Smooth muscle cell (in vitro differentiated cells): ENCODE data around the gene BSN. TPM values are rescaled to one million over a fixed set of nuclear protein-coding genes. Genes with fewer than 3 reads are reported as not detected.

Source experiments
- DNase-seq: peaks from one replicate; lab custom pipeline; 2025; ENCODE audit not compliant: unreplicated experiment; lab: John Stamatoyannopoulos, UW
- H2AFZ ChIP-seq: fragments of 200-600 bp; sonication (generic); 2 replicates; pipeline ENCODE4 v1.6.0; 2016; ENCODE audit warnings: antibody characterized with exemption, low read depth, mild to moderate bottlenecking
- H3F3A ChIP-seq: fragments of 200-600 bp; sonication (generic); 2 replicates; pipeline ENCODE4 v1.6.0; 2017; ENCODE audit warnings: antibody characterized with exemption, low read depth
- H3K27ac ChIP-seq: fragments of 200-600 bp; sonication (generic); 2 replicates; pipeline ENCODE4 v1.5.1; 2016; ENCODE audit warnings: low read depth, mild to moderate bottlenecking
- H3K27me3 ChIP-seq: fragments of 200-600 bp; sonication (generic); 2 replicates; pipeline ENCODE4 v1.6.1; 2016; ENCODE audit warnings: low read depth, mild to moderate bottlenecking
- H3K36me3 ChIP-seq: fragments of 200-600 bp; sonication (generic); 2 replicates; pipeline ENCODE4 v1.5.1; 2016; ENCODE audit warnings: low read depth
- H3K4me1 ChIP-seq: fragments of 200-600 bp; sonication (generic); 2 replicates; pipeline ENCODE4 v1.5.1; 2016; ENCODE audit warnings: low read depth
- H3K4me2 ChIP-seq: fragments of 200-600 bp; sonication (generic); 2 replicates; pipeline ENCODE4 v1.6.0; 2016; ENCODE audit warnings: mild to moderate bottlenecking
- H3K4me3 ChIP-seq: fragments of 200-600 bp; sonication (generic); 2 replicates; pipeline ENCODE4 v1.5.1; 2016; ENCODE audit warnings: mild to moderate bottlenecking
- H3K79me2 ChIP-seq: fragments of 200-600 bp; sonication (generic); 2 replicates; pipeline ENCODE4 v1.6.0; 2016; ENCODE audit warnings: low read depth, mild to moderate bottlenecking
- H3K9ac ChIP-seq: fragments of 200-600 bp; sonication (generic); 2 replicates; pipeline ENCODE4 v1.6.0; 2016; ENCODE audit warnings: low read depth
- H3K9me3 ChIP-seq: fragments of 200-600 bp; sonication (generic); replicated peaks from 2 replicates; pipeline ENCODE4 v1.5.1; 2016; ENCODE audit warnings: low read depth
- H4K20me1 ChIP-seq: fragments of 200-600 bp; sonication (generic); 2 replicates; pipeline ENCODE4 v1.6.0; 2016; ENCODE audit warnings: low read depth
- WGBS: methylation state at CpG from one replicate; pipeline ENCODE4 v1.1.7; 2016; ENCODE audit warnings: low lambda C conversion rate; 5-methylcytosine and 5-hydroxymethylcytosine counted together
- polyA plus RNA-seq: library from polyadenylated mRNA; unstranded; fragments of >200 nt; fragmentation: Nextera tagmentation; extraction: Ambion mirVana; gene quantifications from 2 replicates; pipeline ENCODE4 v1.2.1, GENCODE V29; 2016
- total RNA-seq: library from RNA; depleted of rRNA; stranded (reverse); fragments of >200 nt; gene quantifications from 2 replicates; pipeline ENCODE4 v1.2.3, GENCODE V29; 2014
- TF ChIP-seq, protein P1 (sequence below): fragments of 200-600 bp; sonication (generic); IDR thresholded peaks from 2 replicates; pipeline ENCODE4 v1.5.1; 2017; ENCODE audit warnings: borderline replicate concordance, mild to moderate bottlenecking, antibody characterized with exemption; ENCODE audit not compliant: insufficient read depth, poor library complexity, severe bottlenecking

BSN gene
- total and polyA plus RNA-seq, 2 experiments from 2014 or later: under 0.01 to 0.07 TPM

DNA sequence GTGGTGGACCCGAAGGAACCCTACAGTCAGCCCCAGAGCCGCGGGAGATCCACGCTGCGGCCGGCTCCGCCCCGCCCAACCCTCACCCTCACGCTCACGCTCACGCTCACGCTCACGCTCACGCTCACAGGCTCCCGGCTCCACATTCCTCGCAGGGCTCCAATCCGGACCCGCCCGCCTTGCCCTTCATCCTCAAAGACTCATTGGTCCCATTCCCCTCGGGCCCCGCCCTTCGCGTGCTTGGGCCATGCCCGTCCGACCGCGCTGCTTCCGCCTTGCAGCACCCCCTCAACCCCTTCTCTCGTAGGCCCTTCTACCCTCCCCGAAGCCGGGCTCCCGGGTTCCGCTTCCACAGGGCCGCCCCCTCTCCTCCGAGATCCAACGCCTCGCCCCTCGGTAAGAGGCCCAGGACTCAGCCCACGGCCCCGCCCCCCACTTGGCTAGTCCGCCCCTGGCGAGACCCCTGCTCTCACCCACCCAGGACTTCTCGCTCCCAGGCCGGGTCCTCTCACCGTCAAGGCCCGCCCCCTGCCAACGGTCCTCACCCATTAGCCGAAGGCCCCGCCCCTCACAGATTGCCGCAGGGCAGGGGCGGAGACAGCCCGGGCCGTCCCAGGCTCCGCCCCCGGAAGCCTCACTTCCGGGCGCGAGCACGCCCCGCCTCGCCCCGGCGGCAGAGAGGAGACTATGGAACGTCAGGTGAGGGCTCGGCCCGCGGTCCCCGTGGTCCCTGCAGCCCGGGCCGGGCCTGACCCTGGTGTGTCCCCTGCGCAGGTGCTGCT, 119.6 kb downstream of the BSN start, which contains the start of gene APEH:
Gene APEH (plus strand): TSS at position 637 of the 782 bp plus-strand sequence. CDS start 51 bp downstream, at position 688.
- DNase-seq: no peak
- peak within 1 kb of the TSS; percentile 92 for H3K4me3 ChIP-seq
- H3K36me3 ChIP-seq: no peaks in the 10 kb centered on the region

DNA sequence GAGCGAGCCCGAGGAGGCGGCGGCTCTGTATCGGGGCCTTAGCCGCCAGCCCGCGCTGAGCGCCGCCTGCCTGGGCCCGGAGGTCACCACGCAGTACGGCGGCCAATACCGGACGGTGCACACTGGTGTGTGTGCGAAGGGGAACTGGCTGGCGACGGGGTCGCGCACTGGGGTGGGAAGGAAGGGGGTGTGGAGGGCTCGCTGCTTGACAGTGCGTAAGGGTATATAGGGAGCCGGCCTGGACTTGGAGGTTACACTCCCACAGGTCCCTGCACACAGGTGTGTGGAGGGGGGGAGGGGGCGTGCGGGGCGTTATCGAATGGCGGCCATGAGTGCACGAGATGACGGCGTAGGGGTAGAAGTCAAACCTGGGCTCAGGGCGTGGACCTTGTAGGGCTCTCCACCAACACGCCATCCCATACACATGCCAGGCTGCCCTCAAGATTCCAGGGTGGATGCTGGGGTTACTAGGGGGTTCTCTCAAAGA, 120.3 kb downstream of the BSN start:
- peaks cover 5% of the 10 kb centered on the region for H3K4me1 ChIP-seq
- WGBS: 4% methylated on average over 32 of the region's 34 CpGs

More for the DNA sequence above, 119.6 kb downstream of the BSN start, which contains the start of gene APEH:
- no peaks in the 10 kb centered on the region for H3K27me3 ChIP-seq
- H2AFZ ChIP-seq: peak within 1 kb of the TSS; percentile 75
- H3K9me3 ChIP-seq: no peaks in the 10 kb centered on the region
- peaks cover 5% of the 10 kb centered on the region for H3K4me1 ChIP-seq
- H4K20me1 ChIP-seq: peaks cover 3% of the 10 kb centered on the region
- no peaks in the 10 kb centered on the region for H3K79me2 ChIP-seq
- H3K9ac ChIP-seq: peak within 1 kb of the TSS; percentile 89
- TF ChIP-seq, protein P1, sequence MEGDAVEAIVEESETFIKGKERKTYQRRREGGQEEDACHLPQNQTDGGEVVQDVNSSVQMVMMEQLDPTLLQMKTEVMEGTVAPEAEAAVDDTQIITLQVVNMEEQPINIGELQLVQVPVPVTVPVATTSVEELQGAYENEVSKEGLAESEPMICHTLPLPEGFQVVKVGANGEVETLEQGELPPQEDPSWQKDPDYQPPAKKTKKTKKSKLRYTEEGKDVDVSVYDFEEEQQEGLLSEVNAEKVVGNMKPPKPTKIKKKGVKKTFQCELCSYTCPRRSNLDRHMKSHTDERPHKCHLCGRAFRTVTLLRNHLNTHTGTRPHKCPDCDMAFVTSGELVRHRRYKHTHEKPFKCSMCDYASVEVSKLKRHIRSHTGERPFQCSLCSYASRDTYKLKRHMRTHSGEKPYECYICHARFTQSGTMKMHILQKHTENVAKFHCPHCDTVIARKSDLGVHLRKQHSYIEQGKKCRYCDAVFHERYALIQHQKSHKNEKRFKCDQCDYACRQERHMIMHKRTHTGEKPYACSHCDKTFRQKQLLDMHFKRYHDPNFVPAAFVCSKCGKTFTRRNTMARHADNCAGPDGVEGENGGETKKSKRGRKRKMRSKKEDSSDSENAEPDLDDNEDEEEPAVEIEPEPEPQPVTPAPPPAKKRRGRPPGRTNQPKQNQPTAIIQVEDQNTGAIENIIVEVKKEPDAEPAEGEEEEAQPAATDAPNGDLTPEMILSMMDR: no peak
- H3K4me2 ChIP-seq: peak within 1 kb of the TSS; percentile 93
- peaks cover 6% of the 10 kb centered on the region for H3F3A ChIP-seq
- peak within 1 kb of the TSS; percentile 87 for H3K27ac ChIP-seq
- WGBS: 2% methylated on average over 45 of the region's 71 CpGs

DNA sequence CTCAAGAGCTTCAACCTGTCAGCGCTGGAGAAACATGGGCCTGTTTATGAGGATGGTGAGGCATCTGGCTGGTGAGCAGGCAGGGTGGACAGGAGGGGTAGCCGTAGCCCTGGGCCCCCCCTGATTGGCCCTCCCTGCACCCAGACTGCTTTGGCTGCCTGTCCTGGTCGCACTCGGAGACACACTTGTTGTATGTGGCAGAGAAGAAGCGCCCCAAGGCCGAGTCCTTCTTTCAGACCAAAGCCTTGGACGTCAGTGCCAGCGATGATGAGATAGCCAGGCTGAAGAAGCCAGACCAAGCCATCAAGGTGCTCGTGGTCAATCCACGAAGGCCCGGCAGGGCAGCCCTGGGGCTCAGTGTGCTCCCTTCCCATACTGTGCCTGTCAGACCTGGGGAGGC, 121.6 kb downstream of the BSN start:
- no peaks in the 10 kb centered on the region for H3K9me3 ChIP-seq
- H3K27ac ChIP-seq: no peak overlapping the region
- H3K4me3 ChIP-seq: no peak overlapping the region
- H3K27me3 ChIP-seq: no peaks in the 10 kb centered on the region
- no peak overlapping the region for H3K9ac ChIP-seq
- no peaks in the 10 kb centered on the region for H3K79me2 ChIP-seq
- H4K20me1 ChIP-seq: peaks cover 3% of the 10 kb centered on the region
- peaks cover 6% of the 10 kb centered on the region for H3F3A ChIP-seq
- no peak overlapping the region for H2AFZ ChIP-seq
- TF ChIP-seq, protein P1: no peak
- 98% methylated on average over 11 of the region's 11 CpGs for WGBS
- H3K36me3 ChIP-seq: no peaks in the 10 kb centered on the region
- H3K4me1 ChIP-seq: peaks cover 5% of the 10 kb centered on the region
- DNase-seq: no peak
- H3K4me2 ChIP-seq: no peak overlapping the region

More for the DNA sequence above, 120.3 kb downstream of the BSN start:
- Histone ChIP-seq H2AFZ (peak overlapping the region; percentile 75), H3F3A (peaks cover 6% of the 10 kb centered on the region), H3K79me2 (no peaks in the 10 kb centered on the region), H3K9me3 (no peaks in the 10 kb centered on the region), H3K36me3 (no peaks in the 10 kb centered on the region), H3K9ac (peak overlapping the region; percentile 89), H3K4me2 (peak overlapping the region; percentile 93), H4K20me1 (peaks cover 3% of the 10 kb centered on the region), H3K4me3 (peak overlapping the region; percentile 92), H3K27me3 (no peaks in the 10 kb centered on the region), H3K27ac (peak overlapping the region; percentile 87)
- TF ChIP-seq, protein P1: no peak
- no peak for DNase-seq
